NCI-H2196 treated with DMSO at 0.1 percent for 48 hours (cell line): ENCODE results near the gene VGLL3.

Experiments used
- DNase-seq: peaks from one replicate; lab custom pipeline; 2025; ENCODE audit not compliant: unreplicated experiment; lab: John Stamatoyannopoulos, UW

The VGLL3 gene

GRCh38 chr3:86951322-86951721 is 39.6 kb downstream of the VGLL3 start:
- no peak for DNase-seq

DNA sequence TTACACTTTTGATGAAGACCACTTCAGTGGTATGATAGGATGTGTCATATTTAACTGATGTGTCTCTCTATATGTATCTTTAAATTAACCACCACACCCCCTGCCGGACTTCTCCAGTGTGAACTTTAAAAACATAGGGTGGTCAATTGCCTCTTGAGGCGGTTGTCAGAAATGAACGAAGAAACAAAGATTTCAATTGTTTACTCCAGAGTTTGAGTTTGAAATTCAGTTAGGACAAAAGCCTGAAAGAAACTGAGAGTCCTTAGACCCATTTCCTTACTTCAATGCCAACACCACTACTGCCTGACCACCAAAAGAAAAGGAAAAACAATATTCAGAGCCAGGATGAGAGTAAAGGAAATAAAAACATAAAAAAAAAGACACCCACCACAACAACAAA is 40.2 kb downstream of the VGLL3 start:
- no peak for DNase-seq

- DNase-seq: no peak
These were observed 41.1 kb downstream of the VGLL3 start for GRCh38 chr3:86949850-86950249.

- no peak for DNase-seq
These were observed 42.1 kb downstream of the VGLL3 start for GRCh38 chr3:86948822-86949221.

DNA sequence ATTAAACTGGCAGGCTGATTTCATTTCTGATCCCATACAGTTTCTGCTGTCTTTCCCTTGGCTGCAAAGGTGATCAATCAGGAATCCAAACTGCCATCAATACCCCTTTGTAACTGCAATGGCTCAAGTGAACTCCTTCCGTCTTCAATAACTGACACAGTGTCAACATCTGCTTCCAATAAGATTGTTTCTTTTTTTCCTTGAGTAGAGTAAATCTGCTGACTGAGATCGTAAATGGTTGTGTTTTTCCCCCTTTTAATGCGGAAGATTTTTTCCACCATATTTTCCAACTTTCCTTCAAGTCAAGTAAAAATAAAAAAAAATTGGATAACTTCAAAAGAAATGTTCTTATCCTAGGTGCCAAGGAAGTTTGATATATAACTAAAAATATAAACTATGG is 48.7 kb downstream of the VGLL3 start:
- no peak for DNase-seq

GRCh38 chr3:86938416-86939105 is 52.4 kb downstream of the VGLL3 start:
- DNase-seq: no peak

DNA sequence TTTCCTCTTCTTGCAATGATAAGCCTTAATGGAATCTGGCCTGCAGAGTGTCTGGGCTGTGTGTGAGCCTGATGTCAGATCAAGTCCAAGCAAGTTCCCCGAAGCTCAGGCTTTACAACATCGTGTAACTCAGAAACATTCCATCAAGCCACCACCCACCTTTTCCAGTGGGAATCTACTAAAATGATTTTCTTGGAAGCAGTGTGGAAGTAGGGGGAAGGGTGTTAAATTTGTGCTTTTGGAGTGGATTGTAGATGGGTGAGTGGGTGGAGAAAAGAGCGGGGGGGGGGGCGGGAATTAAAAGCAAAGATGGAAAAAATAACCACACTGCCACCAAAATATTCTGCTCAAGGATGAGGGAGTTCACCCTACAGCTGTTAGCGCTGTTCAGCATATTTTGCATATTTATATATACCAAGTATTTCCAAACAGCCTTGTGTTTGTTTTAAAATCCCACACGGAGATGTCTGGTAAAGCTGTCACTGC is 53.6 kb downstream of the VGLL3 start:
- no peak for DNase-seq

DNA sequence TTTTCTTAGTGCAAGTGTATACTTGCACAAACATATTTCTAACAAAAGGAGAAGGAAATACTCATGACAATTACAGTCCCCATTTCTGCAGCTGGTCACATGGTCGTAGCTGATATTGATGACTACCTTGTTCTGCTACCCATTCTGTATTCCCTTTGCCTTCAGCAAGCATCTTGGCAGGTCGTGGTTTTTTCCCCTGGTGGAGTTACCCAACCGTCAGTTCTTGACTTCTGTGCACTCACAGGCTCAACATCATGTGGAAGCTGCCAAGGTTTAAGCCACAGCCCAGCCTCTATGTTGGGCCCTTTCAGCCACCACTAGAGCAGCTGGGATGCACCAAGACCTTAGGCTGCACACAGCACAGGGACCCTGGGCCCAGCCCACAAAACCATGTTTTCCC is 56.1 kb downstream of the VGLL3 start:
- DNase-seq: no peak

- DNase-seq: no peak
These were observed 60.1 kb downstream of the VGLL3 start for GRCh38 chr3:86930831-86931230.

DNA sequence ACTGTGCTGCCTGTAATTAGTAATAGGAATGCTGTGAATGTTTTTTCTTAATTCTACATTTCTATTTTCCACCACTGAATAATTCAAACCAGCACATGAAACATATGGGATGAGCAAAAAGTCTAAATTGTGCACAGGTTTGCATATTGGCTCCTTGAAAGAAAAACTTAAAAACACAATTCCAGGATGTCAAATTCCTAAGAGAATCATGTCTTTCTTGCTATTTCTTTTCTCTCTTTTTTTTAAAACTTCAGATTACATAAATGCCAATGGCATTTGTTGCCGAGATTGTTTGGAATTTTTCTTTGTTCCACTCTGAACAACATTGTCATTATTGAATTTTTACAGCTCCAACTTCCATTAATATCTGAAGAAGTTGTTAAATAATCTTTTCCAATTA is 60.8 kb downstream of the VGLL3 start:
- DNase-seq: no peak

DNA sequence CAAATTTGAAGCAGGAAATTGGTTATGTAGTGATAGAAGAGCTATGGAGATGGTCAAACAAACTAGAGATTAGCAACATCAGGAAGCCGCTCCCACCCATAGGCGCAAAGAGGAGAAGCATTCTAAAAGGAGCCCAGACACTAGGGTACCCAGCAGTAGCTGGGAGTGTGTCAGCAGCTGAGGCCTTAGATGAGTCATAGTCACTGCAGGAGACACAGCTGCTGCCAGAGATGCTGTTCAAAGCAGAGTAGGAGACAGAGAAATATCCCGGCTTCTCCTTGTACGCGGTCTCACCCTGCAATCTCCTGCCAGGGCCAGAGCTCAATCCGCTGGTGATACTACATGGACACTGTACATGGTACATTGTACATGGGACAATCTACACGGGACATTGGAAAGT is 61.9 kb downstream of the VGLL3 start:
- no peak for DNase-seq

DNA sequence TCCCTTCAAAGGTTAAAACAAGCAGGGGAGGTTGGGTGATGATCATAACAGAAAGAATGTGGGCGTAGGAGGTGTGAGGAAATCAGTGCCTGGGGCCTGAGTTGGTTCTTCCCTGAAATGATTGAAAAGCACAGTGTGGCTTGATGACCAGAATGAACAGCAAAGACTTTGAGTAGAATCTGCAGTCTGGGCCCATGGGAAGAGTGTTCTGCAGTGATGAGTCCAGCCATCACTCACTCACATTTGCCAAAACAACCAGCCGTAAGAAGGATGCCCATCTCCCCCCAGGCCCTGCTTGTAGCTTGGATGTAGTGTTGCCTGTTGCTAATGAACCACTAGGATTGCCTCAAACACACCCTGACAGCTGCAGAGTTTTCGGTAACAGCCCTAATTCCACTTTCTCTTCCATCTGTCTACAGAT is 67.9 kb downstream of the VGLL3 start:
- DNase-seq: no peak

DNA sequence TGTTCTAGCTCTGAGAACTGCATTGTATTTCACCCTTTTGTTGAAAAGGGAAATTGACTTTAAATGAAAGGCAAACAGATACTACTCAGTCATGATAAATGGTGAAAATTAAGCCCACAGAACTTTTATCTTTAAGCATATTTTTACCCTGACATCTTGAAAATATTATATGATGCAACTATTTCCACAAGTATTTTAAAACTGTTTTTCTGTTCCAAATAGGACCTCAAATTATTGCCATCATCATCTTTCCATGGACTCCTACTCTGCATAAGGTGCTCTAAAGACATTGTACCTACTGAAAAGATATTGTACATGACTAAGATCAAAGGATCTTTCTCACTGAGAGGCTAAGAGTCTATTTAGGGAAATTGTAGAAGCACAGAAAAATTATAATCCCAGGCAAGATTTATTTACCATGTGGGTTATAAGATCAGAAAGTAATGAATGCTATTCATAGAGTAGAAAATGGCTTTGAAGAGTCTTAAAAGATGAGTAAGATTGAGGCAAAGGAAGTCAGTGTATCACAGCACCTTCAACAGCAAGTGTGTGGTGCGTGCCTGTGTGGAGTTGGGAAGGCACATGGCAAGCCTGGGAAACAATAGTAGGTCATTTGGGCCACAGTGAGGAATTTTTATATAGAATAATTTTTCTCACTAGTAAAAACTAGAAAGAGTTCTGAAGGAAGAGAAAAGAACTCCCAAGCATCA is 68.8 kb downstream of the VGLL3 start:
- DNase-seq: no peak

- no peak for DNase-seq
These were observed 76.3 kb downstream of the VGLL3 start for GRCh38 chr3:86914670-86915069.

DNA sequence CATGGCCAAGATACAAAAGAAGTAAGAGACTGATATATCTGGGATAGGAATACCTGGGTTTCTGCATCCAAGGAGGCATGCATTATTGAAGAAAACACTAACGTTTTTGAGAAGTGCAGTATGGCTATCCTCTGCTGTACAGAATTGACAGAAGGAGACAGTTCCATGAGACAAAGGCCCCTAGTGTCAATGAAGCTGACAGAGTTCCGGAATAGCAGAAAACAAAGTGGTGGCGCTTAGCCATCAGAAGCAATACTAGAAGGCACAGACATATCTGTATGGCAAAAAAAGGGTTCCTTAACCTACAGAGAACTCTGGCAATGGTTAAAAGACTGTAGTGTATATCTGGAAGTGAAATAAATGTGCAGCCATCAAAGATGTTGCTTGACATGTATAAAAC is 77.8 kb downstream of the VGLL3 start:
- DNase-seq: no peak

- DNase-seq: no peak
These were observed 95.7 kb downstream of the VGLL3 start for GRCh38 chr3:86895202-86895601.

DNA sequence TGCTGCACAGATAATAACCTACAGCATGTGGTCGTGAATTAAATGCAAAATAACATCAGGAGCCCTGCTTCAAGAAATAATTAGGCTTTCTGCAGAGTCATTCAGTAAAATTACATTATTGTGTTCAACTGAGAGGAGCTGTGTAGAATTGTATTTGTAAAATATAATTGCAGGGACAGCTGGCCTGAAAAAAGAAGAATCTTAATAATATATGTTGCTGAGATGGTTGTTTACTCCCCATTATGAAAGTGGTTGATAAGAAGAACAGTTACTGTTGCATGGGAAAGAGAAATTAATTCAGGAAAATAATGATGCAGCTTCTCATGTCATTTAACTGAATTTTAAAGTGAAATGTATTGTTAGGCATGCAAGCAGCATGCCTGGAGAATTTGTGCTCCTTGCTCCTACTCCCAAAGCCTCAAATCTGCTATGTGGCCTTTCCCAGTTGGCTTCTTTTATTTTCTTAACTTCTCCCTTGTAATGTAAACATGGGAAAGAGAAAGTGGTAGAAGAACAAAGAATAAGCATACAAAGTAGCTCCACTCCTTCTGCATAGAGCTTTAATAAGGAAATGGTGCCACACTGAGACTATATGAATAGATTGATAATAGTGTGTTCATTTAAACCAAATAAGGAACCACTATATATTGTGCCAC is 100.1 kb downstream of the VGLL3 start:
- no peak for DNase-seq
